DOHH2 (cell line): ENCODE results near the gene NAA38.
"Not testable (repeated sequence)": the region's sequence is repeated elsewhere in the genome, so short reads cannot be mapped to it uniquely, and the experiment has no call there.

Experiments
- H3F3A ChIP-seq: fragments of 200-600 bp; sonication (generic), shearing (Covaris generic); 2 replicates; pipeline ENCODE4 v1.6.0; 2016; ENCODE audit warnings: antibody characterized with exemption, mild to moderate bottlenecking; ENCODE audit not compliant: control insufficient read depth, insufficient read depth
- H3K27ac ChIP-seq: fragments of 200-600 bp; sonication (generic); 2 replicates; pipeline ENCODE4 v1.5.1; 2014; ENCODE audit warnings: low read depth, mild to moderate bottlenecking, low read length, moderate library complexity
- H3K27me3 ChIP-seq: fragments of 200-600 bp; sonication (generic); 2 replicates; pipeline ENCODE4 v1.6.1; 2014; ENCODE audit warnings: mild to moderate bottlenecking, low read length, mixed read lengths; ENCODE audit not compliant: control insufficient read depth
- H3K36me3 ChIP-seq: fragments of 200-600 bp; sonication (generic); 2 replicates; pipeline ENCODE4 v1.6.1; 2014; ENCODE audit warnings: mild to moderate bottlenecking, low read length, moderate library complexity, mixed read lengths; ENCODE audit not compliant: control insufficient read depth
- H3K4me1 ChIP-seq: fragments of 200-600 bp; sonication (generic); 2 replicates; pipeline ENCODE4 v1.6.1; 2014; ENCODE audit warnings: mild to moderate bottlenecking, low read length, mixed read lengths; ENCODE audit not compliant: control insufficient read depth
- H3K4me2 ChIP-seq: fragments of 200-600 bp; sonication (generic); 2 replicates; pipeline ENCODE4 v1.6.0; 2014; ENCODE audit warnings: mild to moderate bottlenecking, low read length, moderate library complexity
- H3K4me3 ChIP-seq: fragments of 200-600 bp; sonication (generic); 2 replicates; pipeline ENCODE4 v1.5.1; 2014; ENCODE audit warnings: mild to moderate bottlenecking, low read length, mixed read lengths
- H3K79me2 ChIP-seq: fragments of 200-600 bp; sonication (generic); 2 replicates; pipeline ENCODE4 v1.6.1; 2014; ENCODE audit warnings: mild to moderate bottlenecking, low read length, mixed read lengths; ENCODE audit not compliant: control insufficient read depth
- H3K9me2 ChIP-seq: fragments of 200-600 bp; sonication (generic); replicated peaks from 2 replicates; pipeline ENCODE4 v1.6.1; 2014; ENCODE audit warnings: mild to moderate bottlenecking, low read length, mixed read lengths; ENCODE audit not compliant: control insufficient read depth
- H3K9me3 ChIP-seq: fragments of 200-600 bp; sonication (generic); 2 replicates; pipeline ENCODE4 v1.6.1; 2014; ENCODE audit warnings: antibody characterized with exemption, low read length, mixed read lengths; ENCODE audit not compliant: control insufficient read depth, insufficient read depth
- H4K20me1 ChIP-seq: fragments of 200-600 bp; sonication (generic); 2 replicates; pipeline ENCODE4 v1.6.0; 2014; ENCODE audit warnings: low read depth, mild to moderate bottlenecking, antibody characterized with exemption, low read length, moderate library complexity; ENCODE audit not compliant: control insufficient read depth, insufficient read depth
- CTCF ChIP-seq: fragments of 200-600 bp; sonication (generic); IDR thresholded peaks from one replicate; pipeline ENCODE4 v1.5.1; 2014; ENCODE audit warnings: antibody characterized with exemption, mild to moderate bottlenecking, low read depth, low read length; ENCODE audit not compliant: poor library complexity, severe bottlenecking
- EZH2phosphoT487 ChIP-seq: fragments of 200-600 bp; sonication (generic); IDR thresholded peaks from 2 replicates; pipeline ENCODE4 v1.6.1; 2017; ENCODE audit warnings: borderline replicate concordance, mild to moderate bottlenecking, antibody characterized with exemption, low read length, moderate library complexity, mixed read lengths

NAA38 gene

GRCh38 chr17:7873051-7873450, 15.7 kb upstream of the NAA38 start:
- Histone ChIP-seq H3K9me2 (no peaks in the 10 kb centered on the region), H3K36me3 (peaks cover 66% of the 10 kb centered on the region), H3K27ac (no peak overlapping the region), H4K20me1 (no peaks in the 10 kb centered on the region), H3K9me3 (no peaks in the 10 kb centered on the region), H3K4me2 (no peak overlapping the region), H3F3A (peaks cover 14% of the 10 kb centered on the region; the same call in 1 of the 2 replicates), H3K79me2 (peaks cover 7% of the 10 kb centered on the region), H3K27me3 (no peaks in the 10 kb centered on the region), H3K4me3 (no peak overlapping the region), H3K4me1 (peaks cover 11% of the 10 kb centered on the region)
- TF ChIP-seq EZH2phosphoT487 = no peak
- TF ChIP-seq CTCF = no peak

- H3K4me3 ChIP-seq = no peak overlapping the region
- TF ChIP-seq EZH2phosphoT487 (no peak), CTCF (no peak)
- H3K27me3 ChIP-seq = no peaks in the 10 kb centered on the region
- H3K9me3 ChIP-seq = no peaks in the 10 kb centered on the region
- peaks cover 15% of the 10 kb centered on the region for H3K79me2 ChIP-seq
- peaks cover 59% of the 10 kb centered on the region for H3K36me3 ChIP-seq
- no peaks in the 10 kb centered on the region for H4K20me1 ChIP-seq
- H3K27ac ChIP-seq = no peak overlapping the region
- no peak overlapping the region for H3K4me2 ChIP-seq
- no peaks in the 10 kb centered on the region for H3K9me2 ChIP-seq
- peaks cover 16% of the 10 kb centered on the region for H3F3A ChIP-seq
- H3K4me1 ChIP-seq = peaks cover 19% of the 10 kb centered on the region
Measured at GRCh38 chr17:7867881-7868329, 10.5 kb upstream of the NAA38 start.

DNA sequence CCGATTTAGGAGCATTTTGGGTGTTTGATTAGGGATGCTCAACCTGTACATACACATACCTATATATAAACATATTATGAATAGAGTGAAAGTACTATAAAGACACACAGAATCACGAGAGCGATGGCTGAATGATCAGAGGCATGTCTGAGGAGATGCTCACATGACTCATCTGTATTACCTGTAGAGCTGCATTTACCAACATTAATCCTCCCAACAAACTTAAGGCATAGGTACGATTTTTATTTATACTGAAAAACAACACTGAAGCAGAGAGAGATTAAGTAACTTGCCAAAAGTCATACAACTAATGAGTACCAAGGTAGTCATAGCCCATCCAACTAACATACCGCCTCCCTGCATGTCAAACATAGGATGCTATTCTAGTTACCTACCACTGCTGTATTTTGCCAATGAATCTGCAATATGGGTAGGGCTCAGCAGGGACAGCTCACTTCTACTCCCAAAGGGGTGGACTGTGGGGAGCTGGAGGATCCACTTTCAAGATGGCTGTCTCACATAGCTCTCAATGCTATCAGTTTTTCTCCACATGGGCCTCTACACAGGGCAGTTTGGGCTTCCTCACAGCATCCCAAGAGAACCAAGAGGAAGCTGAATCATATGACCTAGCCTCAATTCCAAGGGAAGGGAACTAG, 7.8 kb upstream of the NAA38 start:
- Histone ChIP-seq H3K4me2 (no peak overlapping the region), H3F3A (peaks cover 10% of the 10 kb centered on the region), H3K79me2 (peaks cover 30% of the 10 kb centered on the region), H3K9me3 (no peaks in the 10 kb centered on the region), H4K20me1 (no peaks in the 10 kb centered on the region), H3K27me3 (no peaks in the 10 kb centered on the region), H3K9me2 (no peaks in the 10 kb centered on the region), H3K27ac (no peak overlapping the region), H3K36me3 (peaks cover 61% of the 10 kb centered on the region), H3K4me3 (no peak overlapping the region), H3K4me1 (peaks cover 22% of the 10 kb centered on the region)
- TF ChIP-seq CTCF (no peak), EZH2phosphoT487 (no peak)

DNA sequence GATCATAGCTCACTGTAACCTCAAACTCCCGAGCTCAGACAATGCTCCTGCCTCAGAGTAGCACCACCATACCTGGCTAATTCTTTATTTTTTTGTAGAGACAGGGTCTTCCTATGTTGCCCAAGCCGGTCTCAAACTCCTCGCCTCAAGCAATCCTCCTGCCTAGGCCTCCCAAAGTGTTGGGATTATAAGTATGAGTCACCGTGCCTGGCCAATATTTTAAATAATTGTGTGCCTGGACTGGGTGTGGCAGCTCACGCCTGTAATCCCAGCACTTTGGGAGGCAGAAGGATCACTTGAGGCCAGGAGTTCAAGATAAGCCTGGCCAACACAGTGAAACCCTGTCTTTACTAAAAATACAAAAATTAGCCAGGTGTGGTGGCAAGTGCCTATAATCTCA, 7.0 kb upstream of the NAA38 start:
- peaks cover 25% of the 10 kb centered on the region for H3K4me1 ChIP-seq
- peaks cover 34% of the 10 kb centered on the region for H3K79me2 ChIP-seq
- H3K36me3 ChIP-seq = peaks cover 65% of the 10 kb centered on the region
- not testable (repeated sequence) for H3K27me3 ChIP-seq, H3K27ac ChIP-seq, H3K9me3 ChIP-seq, H3K4me2 ChIP-seq, H4K20me1 ChIP-seq, H3K9me2 ChIP-seq, H3K4me3 ChIP-seq
- H3F3A ChIP-seq = peaks cover 10% of the 10 kb centered on the region
